Measurements from ENCODE around the gene ATM.

ATM gene

DNA sequence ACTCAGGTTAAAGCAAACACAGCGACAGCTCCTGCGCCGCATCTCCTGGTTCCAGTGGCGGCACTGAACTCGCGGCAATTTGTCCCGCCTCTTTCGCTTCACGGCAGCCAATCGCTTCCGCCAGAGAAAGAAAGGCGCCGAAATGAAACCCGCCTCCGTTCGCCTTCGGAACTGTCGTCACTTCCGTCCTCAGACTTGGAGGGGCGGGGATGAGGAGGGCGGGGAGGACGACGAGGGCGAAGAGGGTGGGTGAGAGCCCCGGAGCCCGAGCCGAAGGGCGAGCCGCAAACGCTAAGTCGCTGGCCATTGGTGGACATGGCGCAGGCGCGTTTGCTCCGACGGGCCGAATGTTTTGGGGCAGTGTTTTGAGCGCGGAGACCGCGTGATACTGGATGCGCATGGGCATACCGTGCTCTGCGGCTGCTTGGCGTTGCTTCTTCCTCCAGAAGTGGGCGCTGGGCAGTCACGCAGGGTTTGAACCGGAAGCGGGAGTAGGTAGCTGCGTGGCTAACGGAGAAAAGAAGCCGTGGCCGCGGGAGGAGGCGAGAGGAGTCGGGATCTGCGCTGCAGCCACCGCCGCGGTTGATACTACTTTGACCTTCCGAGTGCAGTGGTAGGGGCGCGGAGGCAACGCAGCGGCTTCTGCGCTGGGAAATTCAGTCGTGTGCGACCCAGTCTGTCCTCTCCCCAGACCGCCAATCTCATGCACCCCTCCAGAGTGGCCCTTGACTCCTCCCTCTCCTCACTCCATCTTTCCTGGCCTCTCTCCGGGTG, at the start of gene ATM, which contains the start of gene NPAT:
Gene ATM, plus strand, starts transcription at position 494 of the 774 bp plus-strand sequence. CDS start 4,558 bp downstream, outside the sequence.
Gene NPAT, minus strand, starts transcription at position 65 of the 774 bp plus-strand sequence. CDS start 102 bp downstream, outside the sequence.
- TF ChIP-seq ZNF274 (IDR thresholded peaks at IDR 0.05; ENCODE audit: low read depth, low read length): no peak
- H3K4me3 ChIP-seq (ENCODE audit: low read length): peak within 1 kb of the TSS; percentile 99

DNA sequence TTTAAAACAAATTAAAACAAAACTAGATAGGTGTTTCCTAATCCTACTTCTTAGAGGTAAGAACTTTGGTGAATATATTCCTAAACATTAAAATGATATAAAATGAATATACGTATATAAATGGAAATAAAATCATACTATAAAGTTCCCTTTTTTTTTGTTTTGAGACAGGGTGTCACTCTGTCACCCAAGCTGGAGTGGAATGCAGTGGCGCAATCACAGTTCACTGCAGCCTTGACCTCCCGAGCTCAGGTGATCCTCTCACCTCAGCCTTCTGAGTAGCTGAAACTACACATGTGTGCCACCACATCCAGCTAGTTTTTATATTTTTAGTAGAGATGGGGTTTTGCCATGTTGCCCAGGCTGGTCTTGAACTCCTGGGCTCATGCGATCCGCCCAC, 45.3 kb upstream of the ATM start:
- no peak for TF ChIP-seq ZNF274 (IDR thresholded peaks at IDR 0.05; ENCODE audit: low read depth, low read length)

GRCh38 chr11:108193725-108194124, 29.1 kb upstream of the ATM start:
- H3K4me3 ChIP-seq (ENCODE audit: low read length): no peak overlapping the region
- no peak for TF ChIP-seq ZNF274 (IDR thresholded peaks at IDR 0.05; ENCODE audit: low read depth, low read length)

More for the DNA sequence above, 45.3 kb upstream of the ATM start:
- H3K4me3 ChIP-seq (ENCODE audit: low read length): no peak overlapping the region

DNA sequence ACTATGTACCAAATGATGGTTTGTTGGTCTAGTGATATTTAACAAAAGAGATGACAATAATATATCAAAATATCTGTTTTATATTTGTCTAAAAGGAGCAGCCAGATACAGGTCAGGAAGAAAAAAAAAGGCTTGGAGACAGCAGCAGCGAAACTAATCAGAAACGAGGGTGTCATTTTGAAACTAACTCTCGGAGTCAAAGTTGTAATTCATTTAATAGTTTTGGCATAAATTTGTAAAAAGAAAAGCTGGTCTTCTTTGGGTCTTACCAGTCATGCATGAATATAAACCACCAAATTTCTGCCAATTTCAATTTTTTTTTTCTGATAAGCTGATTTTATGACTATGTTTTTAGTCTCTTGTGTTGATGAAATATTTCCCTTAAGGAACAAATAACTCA, 26.0 kb upstream of the ATM start:
- H3K4me3 ChIP-seq (ENCODE audit: low read length): no peak overlapping the region
- no peak for TF ChIP-seq ZNF274 (IDR thresholded peaks at IDR 0.05; ENCODE audit: low read depth, low read length)

- TF ChIP-seq ZNF274 (IDR thresholded peaks at IDR 0.05; ENCODE audit: low read depth, low read length): no peak
- no peak overlapping the region for H3K4me3 ChIP-seq (ENCODE audit: low read length)
Observed at GRCh38 chr11:108197351-108197750, 25.5 kb upstream of the ATM start.

GRCh38 chr11:108198833-108199232, 24.0 kb upstream of the ATM start:
- TF ChIP-seq ZNF274 (IDR thresholded peaks at IDR 0.05; ENCODE audit: low read depth, low read length): no peak
- no peak overlapping the region for H3K4me3 ChIP-seq (ENCODE audit: low read length)

GRCh38 chr11:108199446-108200321, 23.2 kb upstream of the ATM start:
- no peak overlapping the region for H3K4me3 ChIP-seq (ENCODE audit: low read length)
- TF ChIP-seq ZNF274 (IDR thresholded peaks at IDR 0.05; ENCODE audit: low read depth, low read length): no peak

DNA sequence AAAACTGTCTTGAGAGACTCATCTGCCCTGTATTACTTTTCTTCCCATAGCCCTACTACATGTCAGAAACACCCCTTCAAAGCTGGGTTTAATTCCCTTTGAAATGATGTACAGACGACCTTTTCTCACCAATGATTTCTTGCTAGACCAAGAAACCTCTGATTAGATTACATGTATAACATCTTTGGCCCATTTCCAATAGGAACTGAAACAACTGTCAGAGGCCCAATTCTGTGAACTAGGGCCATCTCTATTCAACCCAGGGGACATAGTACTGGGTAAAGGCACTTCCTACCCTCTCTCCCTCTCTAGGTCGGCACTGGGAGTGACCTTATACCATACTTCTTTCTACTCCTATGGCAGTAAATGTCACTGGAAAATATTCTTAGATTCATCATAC, 19.8 kb upstream of the ATM start:
- H3K4me3 ChIP-seq (ENCODE audit: low read length): no peak overlapping the region
- TF ChIP-seq ZNF274 (IDR thresholded peaks at IDR 0.05; ENCODE audit: low read depth, low read length): no peak

DNA sequence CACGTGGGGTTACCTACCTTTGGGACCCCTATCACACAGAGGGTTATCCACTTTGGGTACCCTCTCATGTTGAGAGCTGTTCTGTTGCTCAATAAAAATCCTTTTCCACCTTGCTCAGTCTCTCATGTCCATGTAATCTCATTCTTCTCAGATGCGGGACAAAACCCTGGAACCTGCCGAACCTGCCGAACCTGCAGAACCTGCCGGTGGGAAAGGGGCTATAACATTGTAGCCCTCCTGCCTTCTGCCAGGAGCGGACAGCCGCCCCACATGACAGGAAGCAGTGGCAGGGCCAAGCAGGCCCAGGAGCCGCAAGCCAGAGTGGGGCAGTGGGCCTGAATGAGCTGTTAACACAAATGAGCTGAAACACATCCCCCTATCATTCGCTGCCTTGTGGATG, 18.5 kb upstream of the ATM start:
- TF ChIP-seq ZNF274 (IDR thresholded peaks at IDR 0.05; ENCODE audit: low read depth, low read length): no peak
- no peak overlapping the region for H3K4me3 ChIP-seq (ENCODE audit: low read length)

DNA sequence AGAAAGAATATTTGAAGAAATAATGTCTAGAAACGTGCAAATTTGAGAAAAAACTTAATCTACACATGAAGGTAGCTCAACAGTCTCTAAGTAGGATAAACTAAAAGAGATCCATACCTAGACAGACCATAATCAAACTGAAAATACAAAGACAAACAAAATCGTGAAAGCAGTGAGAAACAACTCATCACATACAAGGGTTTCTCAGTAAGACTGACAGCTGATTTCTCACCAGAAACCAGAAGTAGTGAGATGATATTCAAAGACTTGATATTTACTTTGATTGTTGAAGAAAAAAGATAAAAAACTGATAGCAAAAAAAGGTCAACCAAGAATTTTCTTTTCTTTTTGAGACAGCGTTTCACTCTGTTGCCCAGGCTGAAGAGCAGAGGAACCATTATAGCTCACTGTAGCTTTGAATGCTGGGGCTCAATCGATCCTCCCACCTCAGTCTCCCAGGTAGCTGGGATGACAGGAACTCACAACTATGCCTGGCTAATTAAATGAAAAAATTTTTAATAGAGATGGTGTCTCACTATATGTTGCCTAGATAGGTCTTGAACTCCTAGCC, 17.9 kb upstream of the ATM start:
- H3K4me3 ChIP-seq (ENCODE audit: low read length): no peak overlapping the region
- no peak for TF ChIP-seq ZNF274 (IDR thresholded peaks at IDR 0.05; ENCODE audit: low read depth, low read length)

DNA sequence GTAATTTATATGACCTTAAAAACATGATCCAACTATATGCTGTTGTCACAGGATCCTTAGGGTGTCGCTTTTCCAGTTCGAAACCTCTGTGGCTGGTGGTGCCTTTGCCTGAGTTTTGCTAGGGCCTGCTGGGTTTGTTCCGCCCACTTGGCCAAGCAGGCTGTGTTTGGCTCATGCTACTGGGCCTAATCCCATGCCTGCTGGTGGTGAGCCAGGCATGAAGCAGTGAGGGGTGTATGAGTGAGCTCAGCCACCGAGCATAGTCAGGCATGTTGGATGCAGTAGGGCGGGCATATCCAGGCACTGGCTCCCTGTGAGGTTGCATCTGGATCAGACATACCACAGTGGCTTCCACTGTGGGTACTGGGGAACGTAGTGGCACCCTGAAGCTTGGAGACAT, 16.7 kb upstream of the ATM start:
- TF ChIP-seq ZNF274 (IDR thresholded peaks at IDR 0.05; ENCODE audit: low read depth, low read length): no peak
- H3K4me3 ChIP-seq (ENCODE audit: low read length): no peak overlapping the region

- H3K4me3 ChIP-seq (ENCODE audit: low read length): no peak overlapping the region
Observed at GRCh38 chr11:108206969-108207682, 15.7 kb upstream of the ATM start.

GRCh38 chr11:108207683-108208060, 15.2 kb upstream of the ATM start:
- no peak overlapping the region for H3K4me3 ChIP-seq (ENCODE audit: low read length)
- no peak for TF ChIP-seq ZNF274 (IDR thresholded peaks at IDR 0.05; ENCODE audit: low read depth, low read length)

More at GRCh38 chr11:108206969-108207682, 15.7 kb upstream of the ATM start:
- no peak for TF ChIP-seq ZNF274 (IDR thresholded peaks at IDR 0.05; ENCODE audit: low read depth, low read length)

GRCh38 chr11:108210441-108210840, 12.4 kb upstream of the ATM start:
- TF ChIP-seq ZNF274 (IDR thresholded peaks at IDR 0.05; ENCODE audit: low read depth, low read length): no peak

More at GRCh38 chr11:108210441-108210840, 12.4 kb upstream of the ATM start:
- H3K4me3 ChIP-seq (ENCODE audit: low read length): no peak overlapping the region
